Lung (tissue), 12 donors: Measurements from ENCODE around the gene SLC22A5. TPM values are rescaled to one million over a fixed set of nuclear protein-coding genes. Genes with fewer than 3 reads are reported as not detected.
A peak's percentile ranks its signal among the peaks of the same experiment; 100 is the strongest.

Source experiments
- ATAC-seq: fragments of 200-7000 bp; cut with Tn5 transposase; one replicate; pipeline ENCODE4 v1.9.1; 2020; ENCODE audit warnings: moderate number of reproducible peaks; ENCODE audit not compliant: insufficient read depth, low FRiP score
- DNase-seq, 3 donors: peaks; one replicate each; pipeline ENCODE4 v3.0.0-alpha.2; 2013 to 2017
- H3K27ac ChIP-seq, 2 donors: one replicate each; pipeline ENCODE4 v1.5.1; 2013; ENCODE audit warnings: mild to moderate bottlenecking in 2 of 2, moderate library complexity in 2 of 2, control low read depth in 1 of 2, inconsistent platforms in 1 of 2, low read depth in 1 of 2, low read length in 1 of 2
- H3K27me3 ChIP-seq, 3 donors: one replicate each; pipeline ENCODE4 v1.5.1; 2013; ENCODE audit warnings: low read length in 2 of 3; ENCODE audit not compliant: control insufficient read depth in 3 of 3, insufficient read depth in 3 of 3
- H3K36me3 ChIP-seq, 4 donors: one replicate each; pipeline ENCODE4 v1.5.1; 2013; ENCODE audit warnings: low read length in 4 of 4, mild to moderate bottlenecking in 1 of 4, moderate library complexity in 1 of 4; ENCODE audit not compliant: control insufficient read depth in 4 of 4, insufficient read depth in 4 of 4
- H3K4me1 ChIP-seq, 5 donors: one replicate each; pipeline ENCODE4 v1.5.1; 2013; ENCODE audit warnings: low read length in 5 of 5, mild to moderate bottlenecking in 2 of 5, moderate library complexity in 1 of 5; ENCODE audit not compliant: control insufficient read depth in 5 of 5, insufficient read depth in 5 of 5
- H3K4me3 ChIP-seq: one replicate; pipeline ENCODE4 v1.5.1; 2013; ENCODE audit warnings: mild to moderate bottlenecking, control low read depth, moderate library complexity
- H3K9ac ChIP-seq, 2 donors: one replicate each; pipeline ENCODE4 v1.5.1; 2013; ENCODE audit warnings: low read length in 2 of 2, control low read depth in 1 of 2; ENCODE audit not compliant: insufficient read depth in 1 of 2
- H3K9me3 ChIP-seq, 4 donors: one replicate each; pipeline ENCODE4 v1.5.1; 2013; ENCODE audit warnings: low read length in 3 of 4, mild to moderate bottlenecking in 1 of 4, moderate library complexity in 1 of 4; ENCODE audit not compliant: control insufficient read depth in 4 of 4, insufficient read depth in 3 of 4
- WGBS, 2 donors: extraction: QIAGEN DNeasy Blood & Tissue Kit; methylation state at CpG; one replicate each; pipeline ENCODE4 v1.1.7; 2013; 5-methylcytosine and 5-hydroxymethylcytosine counted together
- polyA plus RNA-seq, 2 donors: library from polyadenylated mRNA; stranded (reverse); fragments of 200-250 nt; gene quantifications; one replicate each; pipeline ENCODE4 v1.2.1, GENCODE V29; 2013
- total RNA-seq, 2 donors: library from RNA; depleted of rRNA in 1 of 2; stranded (reverse); fragments of >200 nt in 1 of 2; gene quantifications; one replicate each; pipeline ENCODE4 v1.2.1, GENCODE V29; 2014 to 2021
- TF ChIP-seq, protein P1 (sequence below): IDR thresholded peaks from 2 replicates; pipeline ENCODE4 v1.5.1; 2012; ENCODE audit warnings: mild to moderate bottlenecking; ENCODE audit errors: control extremely low read depth, extremely low read depth
- donor health status: control.
- donor health status: control.
- donor health status: Bipolar disorder and iron deficiency.
- donor health status: healthy.
- donor health status: DM: yes; HTN: yes; CAD: no.

SLC22A5 gene
- total and polyA plus RNA-seq, 4 donors, result 4.6 to 12.7 (median 7.9) TPM

DNA sequence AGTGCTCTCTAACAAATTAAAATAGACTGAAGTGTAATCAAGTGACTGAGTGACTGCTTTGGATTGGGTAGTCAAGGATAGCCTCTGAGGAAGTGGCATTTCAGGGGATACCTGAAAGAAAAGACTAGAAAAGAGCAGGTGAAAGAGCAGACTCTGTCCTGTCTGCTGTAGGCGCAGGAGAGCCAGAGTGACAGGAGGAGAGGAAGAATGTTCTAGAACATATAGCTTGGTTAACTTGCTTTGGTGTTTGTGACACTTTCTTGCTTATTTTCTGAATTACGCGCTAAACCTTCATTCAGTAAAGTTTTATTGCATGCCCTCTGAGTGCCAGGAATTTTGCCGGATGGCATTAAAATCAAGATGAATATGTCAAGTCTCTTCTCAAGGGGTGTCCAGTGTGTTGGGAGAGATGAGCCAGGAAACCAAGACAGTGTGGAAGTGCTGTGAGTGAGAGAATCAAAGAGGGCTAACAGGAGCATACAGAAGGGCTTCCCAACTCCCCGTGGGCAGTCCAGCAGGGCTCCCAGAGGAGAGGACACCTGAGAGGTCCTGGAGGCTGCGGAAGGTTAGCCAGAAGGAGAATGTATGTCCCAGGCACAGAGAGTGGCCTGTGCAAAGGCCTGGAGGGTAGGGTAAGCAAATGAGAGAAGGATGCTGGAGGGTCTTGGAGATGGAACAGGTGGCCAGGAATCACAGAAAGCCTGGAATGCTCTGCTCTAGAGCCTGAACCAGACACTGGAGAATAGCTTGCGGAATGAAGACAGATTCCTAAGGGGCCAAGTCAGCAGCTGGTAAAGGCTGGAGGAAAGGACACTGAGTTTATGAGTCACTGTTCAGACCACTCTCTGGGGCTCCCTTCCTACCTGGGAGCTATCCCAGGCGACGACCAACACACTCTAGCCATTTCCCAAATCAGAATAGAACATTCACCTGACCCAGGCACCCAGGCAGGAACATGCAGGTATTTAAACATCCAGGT lies 59.3 kb downstream of the SLC22A5 start:
- Histone ChIP-seq H3K4me1 (peaks cover 11 to 42% (median 32%) of the 10 kb centered on the region in 5 donors), H3K4me3 (no peak overlapping the region), H3K9me3 (no peaks in the 10 kb centered on the region), H3K27ac (peak overlapping the region; percentile 35 to 61), H3K36me3 (peaks cover 0 to 6% (median 0%) of the 10 kb centered on the region in 4 donors), H3K27me3 (no peaks in the 10 kb centered on the region), H3K9ac (no peak overlapping the region)
- ATAC-seq (no peak), DNase-seq (no peak)
- TF ChIP-seq, protein P1, sequence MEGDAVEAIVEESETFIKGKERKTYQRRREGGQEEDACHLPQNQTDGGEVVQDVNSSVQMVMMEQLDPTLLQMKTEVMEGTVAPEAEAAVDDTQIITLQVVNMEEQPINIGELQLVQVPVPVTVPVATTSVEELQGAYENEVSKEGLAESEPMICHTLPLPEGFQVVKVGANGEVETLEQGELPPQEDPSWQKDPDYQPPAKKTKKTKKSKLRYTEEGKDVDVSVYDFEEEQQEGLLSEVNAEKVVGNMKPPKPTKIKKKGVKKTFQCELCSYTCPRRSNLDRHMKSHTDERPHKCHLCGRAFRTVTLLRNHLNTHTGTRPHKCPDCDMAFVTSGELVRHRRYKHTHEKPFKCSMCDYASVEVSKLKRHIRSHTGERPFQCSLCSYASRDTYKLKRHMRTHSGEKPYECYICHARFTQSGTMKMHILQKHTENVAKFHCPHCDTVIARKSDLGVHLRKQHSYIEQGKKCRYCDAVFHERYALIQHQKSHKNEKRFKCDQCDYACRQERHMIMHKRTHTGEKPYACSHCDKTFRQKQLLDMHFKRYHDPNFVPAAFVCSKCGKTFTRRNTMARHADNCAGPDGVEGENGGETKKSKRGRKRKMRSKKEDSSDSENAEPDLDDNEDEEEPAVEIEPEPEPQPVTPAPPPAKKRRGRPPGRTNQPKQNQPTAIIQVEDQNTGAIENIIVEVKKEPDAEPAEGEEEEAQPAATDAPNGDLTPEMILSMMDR, result no peak
- WGBS, 2 donors, result 84 to 88% methylated on average over 9 of the region's 9 CpGs

DNA sequence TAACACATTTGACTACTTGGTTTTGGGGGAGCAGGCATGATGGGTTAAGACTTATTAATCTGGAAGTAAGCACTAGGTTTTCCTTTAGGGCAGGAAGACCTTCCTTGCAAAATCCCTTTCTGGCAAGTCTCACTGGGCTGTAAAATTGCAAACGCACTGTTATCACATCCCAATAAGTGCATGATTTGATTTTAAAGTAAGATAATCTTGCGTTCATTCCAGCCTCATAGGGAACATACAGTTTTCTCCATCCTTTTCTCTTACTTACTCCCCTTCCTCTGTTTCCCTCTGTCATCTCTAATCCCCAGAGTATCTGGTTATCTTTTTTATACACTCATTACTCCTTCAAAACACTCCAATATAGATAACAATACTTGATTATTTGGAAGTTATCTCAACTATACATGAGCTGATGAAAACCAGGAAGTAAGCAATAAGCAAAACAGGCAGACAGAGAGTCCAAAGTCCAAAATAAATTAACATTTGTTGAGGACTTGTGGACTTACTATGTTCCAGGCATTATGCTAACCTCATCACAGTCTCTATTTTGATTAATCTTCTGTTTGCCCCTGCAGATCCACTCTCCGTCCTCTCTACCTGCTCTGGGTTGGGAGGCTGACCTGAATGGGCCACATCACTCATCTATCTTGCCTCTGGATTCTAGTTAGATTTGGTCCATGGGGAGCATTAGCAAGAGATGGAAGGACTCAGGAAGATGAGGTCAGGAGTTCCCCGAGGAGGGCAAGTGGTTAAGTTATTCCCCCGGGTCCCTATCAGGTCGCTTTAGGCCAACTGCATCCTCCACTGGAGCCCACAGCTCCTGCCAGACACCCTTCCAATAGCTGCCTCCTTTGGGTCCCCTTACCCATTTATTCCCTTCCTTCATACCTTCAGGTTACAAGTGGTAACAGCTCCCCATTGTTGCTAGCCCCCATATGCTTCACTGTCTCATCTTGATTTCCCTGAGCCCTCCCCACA lies 60.2 kb downstream of the SLC22A5 start:
- DNase-seq (no peak), ATAC-seq (no peak)
- 70 to 72% methylated on average over 6 of the region's 6 CpGs for WGBS, 2 donors

DNA sequence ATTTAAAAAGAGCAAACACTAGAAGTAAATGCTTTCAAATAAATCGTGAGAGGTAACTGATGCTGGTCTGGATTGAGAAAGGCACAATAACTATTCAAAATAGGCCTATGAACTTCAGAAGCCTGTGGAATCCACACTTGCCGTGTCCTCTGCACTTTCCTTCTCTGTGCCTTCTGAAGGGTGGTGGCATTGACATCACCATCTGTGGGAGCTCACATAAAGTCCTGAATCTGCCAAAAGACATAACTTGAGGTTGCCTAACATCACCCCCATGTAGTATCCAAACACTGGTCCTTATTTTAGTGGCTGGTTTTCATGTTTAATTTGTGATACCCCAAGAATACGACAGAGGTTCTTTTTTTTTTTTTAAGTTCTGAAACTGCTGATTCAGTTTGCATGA lies 61.2 kb downstream of the SLC22A5 start:
- TF ChIP-seq, protein P1, result no peak
- Histone ChIP-seq H3K9ac (no peak overlapping the region), H3K27me3 (no peaks in the 10 kb centered on the region), H3K4me1 (peaks cover 11 to 43% (median 32%) of the 10 kb centered on the region in 5 donors), H3K27ac (no peak overlapping the region), H3K9me3 (no peaks in the 10 kb centered on the region), H3K36me3 (peaks cover 0 to 3% (median 0%) of the 10 kb centered on the region in 4 donors), H3K4me3 (no peak overlapping the region)
- ATAC-seq (no peak), DNase-seq (no peak)
- 65 to 76% methylated on average over 3 of the region's 3 CpGs for WGBS, 2 donors

More for the DNA sequence above, 60.2 kb downstream of the SLC22A5 start:
- peak overlapping the region in 1 of 2 donors; percentile 61 for H3K27ac ChIP-seq
- H3K4me3 ChIP-seq, result no peak overlapping the region
- H3K9me3 ChIP-seq, result no peaks in the 10 kb centered on the region
- no peaks in the 10 kb centered on the region for H3K27me3 ChIP-seq
- TF ChIP-seq, protein P1, result no peak
- no peaks in the 10 kb centered on the region for H3K36me3 ChIP-seq
- H3K4me1 ChIP-seq, result peaks cover 11 to 42% (median 32%) of the 10 kb centered on the region in 5 donors
- H3K9ac ChIP-seq, result no peak overlapping the region
